ENCODE data around the gene CPNE9. TPM values are rescaled to one million over a fixed set of nuclear protein-coding genes. Genes with fewer than 3 reads are reported as not detected.

Gene CPNE9
- total RNA-seq, 1 experiment from 2014 or later, result not detected

GRCh38 chr3:9679476-9680080 is 24.1 kb upstream of the CPNE9 start:
- H3K36me3 Mint-ChIP-seq (ENCODE audit: insufficient read depth, unreplicated experiment), result peaks cover 21% of the 10 kb centered on the region
- Histone ChIP-seq H3K27me3 (replicated peaks; ENCODE audit: control insufficient read depth, insufficient read depth, low read length) (no peaks in the 10 kb centered on the region), H3K4me1 (peaks cover 13% of the 10 kb centered on the region), H3K9me3 (no peaks in the 10 kb centered on the region), H3K4me3 (ENCODE audit: low read depth, low read length) (no peak overlapping the region), H3K36me3 (ENCODE audit: control insufficient read depth, insufficient read depth, low read length) (peaks cover 1% of the 10 kb centered on the region; the same call in 1 of the 2 replicates)
- ChIA-PET CTCF (interaction anchor here (0.7 kb wide), 1 partner anchor 86 kb away, joined by 3 read pairs; no protein-coding TSS in a partner anchor), POLR2A (no interaction called here)
- H3K9me3 Mint-ChIP-seq (ENCODE audit: unreplicated experiment), result no peaks in the 10 kb centered on the region
- intact Hi-C loops (cut with micrococcal nuclease; ENCODE audit: unreplicated experiment), result no loop called here
- TF ChIP-seq CTCF (IDR thresholded peaks at IDR 0.05; ENCODE audit: insufficient read depth in 1 of 2, low read depth in 1 of 2, low read length in 1 of 2, severe bottlenecking in 1 of 2, unreplicated experiment in 1 of 2), result no peak
- no peak overlapping the region for H3K27ac Mint-ChIP-seq (ENCODE audit: unreplicated experiment)
- no TSS peak for BruUV-seq (replicated peaks)
- H3K4me3 Mint-ChIP-seq (ENCODE audit: unreplicated experiment), result no peak overlapping the region
- no peak for DNase-seq
- no peaks in the 10 kb centered on the region for H3K27me3 Mint-ChIP-seq (ENCODE audit: insufficient read depth, unreplicated experiment)
- H3K4me1 Mint-ChIP-seq (ENCODE audit: low read depth, unreplicated experiment), result peaks cover 26% of the 10 kb centered on the region

GRCh38 chr3:9681011-9681722 is 22.5 kb upstream of the CPNE9 start:
- Mint-ChIP-seq H3K4me3 (ENCODE audit: unreplicated experiment) (no peak overlapping the region), H3K9me3 (ENCODE audit: unreplicated experiment) (no peaks in the 10 kb centered on the region), H3K27me3 (ENCODE audit: insufficient read depth, unreplicated experiment) (no peaks in the 10 kb centered on the region), H3K4me1 (ENCODE audit: low read depth, unreplicated experiment) (peaks cover 26% of the 10 kb centered on the region), H3K27ac (ENCODE audit: unreplicated experiment) (no peak overlapping the region), H3K36me3 (ENCODE audit: insufficient read depth, unreplicated experiment) (peaks cover 18% of the 10 kb centered on the region)
- TF ChIP-seq CTCF (IDR thresholded peaks at IDR 0.05; ENCODE audit: insufficient read depth in 1 of 2, low read depth in 1 of 2, low read length in 1 of 2, severe bottlenecking in 1 of 2, unreplicated experiment in 1 of 2), result no peak
- H3K4me1 ChIP-seq, result peaks cover 13% of the 10 kb centered on the region
- ChIA-PET CTCF (no interaction called here), POLR2A (no interaction called here)
- no peak for DNase-seq
- no peak overlapping the region for H3K4me3 ChIP-seq (ENCODE audit: low read depth, low read length)
- intact Hi-C loops (cut with micrococcal nuclease; ENCODE audit: unreplicated experiment), result no loop called here
- no TSS peak for BruUV-seq (replicated peaks)
- H3K27me3 ChIP-seq (replicated peaks; ENCODE audit: control insufficient read depth, insufficient read depth, low read length), result no peaks in the 10 kb centered on the region
- no peaks in the 10 kb centered on the region for H3K9me3 ChIP-seq
- H3K36me3 ChIP-seq (ENCODE audit: control insufficient read depth, insufficient read depth, low read length), result peaks cover 1% of the 10 kb centered on the region; the same call in 1 of the 2 replicates

- Histone ChIP-seq H3K4me3 (ENCODE audit: low read depth, low read length) (no peak overlapping the region), H3K9me3 (no peaks in the 10 kb centered on the region), H3K4me1 (peaks cover 13% of the 10 kb centered on the region), H3K36me3 (ENCODE audit: control insufficient read depth, insufficient read depth, low read length) (peaks cover 1% of the 10 kb centered on the region; the same call in 1 of the 2 replicates), H3K27me3 (replicated peaks; ENCODE audit: control insufficient read depth, insufficient read depth, low read length) (no peaks in the 10 kb centered on the region)
- intact Hi-C loops (cut with micrococcal nuclease; ENCODE audit: unreplicated experiment), result no loop called here
- ChIA-PET CTCF (no interaction called here), POLR2A (no interaction called here)
- DNase-seq, result peak; percentile 45 to 47
- H3K36me3 Mint-ChIP-seq (ENCODE audit: insufficient read depth, unreplicated experiment), result peaks cover 19% of the 10 kb centered on the region
- H3K27ac Mint-ChIP-seq (ENCODE audit: unreplicated experiment), result no peak overlapping the region
- BruUV-seq (replicated peaks), result no TSS peak
- no peak overlapping the region for H3K4me3 Mint-ChIP-seq (ENCODE audit: unreplicated experiment)
- peaks cover 26% of the 10 kb centered on the region for H3K4me1 Mint-ChIP-seq (ENCODE audit: low read depth, unreplicated experiment)
- no peaks in the 10 kb centered on the region for H3K9me3 Mint-ChIP-seq (ENCODE audit: unreplicated experiment)
- no peak for TF ChIP-seq CTCF (IDR thresholded peaks at IDR 0.05; ENCODE audit: insufficient read depth in 1 of 2, low read depth in 1 of 2, low read length in 1 of 2, severe bottlenecking in 1 of 2, unreplicated experiment in 1 of 2)
- H3K27me3 Mint-ChIP-seq (ENCODE audit: insufficient read depth, unreplicated experiment), result no peaks in the 10 kb centered on the region
These were observed 21.9 kb upstream of the CPNE9 start for GRCh38 chr3:9681723-9682081.
